GM21825 (cell line): ENCODE data around the gene B4GALNT4.
"Not testable (repeated sequence)": the region's sequence is repeated elsewhere in the genome, so short reads cannot be mapped to it uniquely, and the experiment has no call there.

Experiments
- ATAC-seq: cut with Tn5 transposase; IDR thresholded peaks from one replicate; pipeline ENCODE4 v1.9.1; 2021; ENCODE audit warnings: mild to moderate bottlenecking, moderate library complexity; ENCODE audit not compliant: unreplicated experiment

The B4GALNT4 gene, protein sequence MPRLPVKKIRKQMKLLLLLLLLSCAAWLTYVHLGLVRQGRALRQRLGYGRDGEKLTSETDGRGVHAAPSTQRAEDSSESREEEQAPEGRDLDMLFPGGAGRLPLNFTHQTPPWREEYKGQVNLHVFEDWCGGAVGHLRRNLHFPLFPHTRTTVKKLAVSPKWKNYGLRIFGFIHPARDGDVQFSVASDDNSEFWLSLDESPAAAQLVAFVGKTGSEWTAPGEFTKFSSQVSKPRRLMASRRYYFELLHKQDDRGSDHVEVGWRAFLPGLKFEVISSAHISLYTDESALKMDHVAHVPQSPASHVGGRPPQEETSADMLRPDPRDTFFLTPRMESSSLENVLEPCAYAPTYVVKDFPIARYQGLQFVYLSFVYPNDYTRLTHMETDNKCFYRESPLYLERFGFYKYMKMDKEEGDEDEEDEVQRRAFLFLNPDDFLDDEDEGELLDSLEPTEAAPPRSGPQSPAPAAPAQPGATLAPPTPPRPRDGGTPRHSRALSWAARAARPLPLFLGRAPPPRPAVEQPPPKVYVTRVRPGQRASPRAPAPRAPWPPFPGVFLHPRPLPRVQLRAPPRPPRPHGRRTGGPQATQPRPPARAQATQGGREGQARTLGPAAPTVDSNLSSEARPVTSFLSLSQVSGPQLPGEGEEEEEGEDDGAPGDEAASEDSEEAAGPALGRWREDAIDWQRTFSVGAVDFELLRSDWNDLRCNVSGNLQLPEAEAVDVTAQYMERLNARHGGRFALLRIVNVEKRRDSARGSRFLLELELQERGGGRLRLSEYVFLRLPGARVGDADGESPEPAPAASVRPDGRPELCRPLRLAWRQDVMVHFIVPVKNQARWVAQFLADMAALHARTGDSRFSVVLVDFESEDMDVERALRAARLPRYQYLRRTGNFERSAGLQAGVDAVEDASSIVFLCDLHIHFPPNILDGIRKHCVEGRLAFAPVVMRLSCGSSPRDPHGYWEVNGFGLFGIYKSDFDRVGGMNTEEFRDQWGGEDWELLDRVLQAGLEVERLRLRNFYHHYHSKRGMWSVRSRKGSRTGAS

DNA sequence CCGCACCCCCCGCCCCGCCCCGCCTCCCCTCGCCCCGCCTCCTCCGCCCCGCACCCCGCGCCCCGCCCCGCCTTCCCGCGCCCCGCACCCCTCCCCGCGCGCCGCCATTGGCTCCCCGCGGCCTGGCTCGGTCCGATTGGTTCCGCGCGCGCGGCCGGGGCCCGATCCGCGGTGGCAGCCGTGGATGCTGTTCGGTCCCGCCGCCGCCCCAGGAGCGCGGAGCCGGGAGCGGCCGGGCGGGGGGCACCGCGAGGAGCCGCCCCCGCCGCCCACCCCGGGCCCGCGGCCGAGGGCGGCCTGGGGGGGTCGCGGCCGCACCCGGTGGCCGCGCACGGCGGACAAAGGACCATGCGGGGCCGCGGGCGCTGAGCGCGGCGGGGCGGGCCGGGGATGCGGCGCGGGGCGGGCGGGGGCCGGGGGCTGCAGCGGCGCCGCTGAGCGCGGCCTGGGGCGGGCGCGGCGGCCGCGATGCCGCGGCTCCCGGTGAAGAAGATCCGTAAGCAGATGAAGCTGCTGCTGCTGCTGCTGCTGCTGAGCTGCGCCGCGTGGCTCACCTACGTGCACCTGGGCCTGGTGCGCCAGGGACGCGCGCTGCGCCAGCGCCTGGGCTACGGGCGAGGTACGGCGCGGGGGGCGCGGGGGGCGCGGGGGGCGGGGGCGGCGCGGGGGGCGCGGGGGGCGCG, at the start of gene B4GALNT4:
TSS of gene B4GALNT4 (plus strand) at position 164 of the 683 bp plus-strand sequence. CDS start at position 469, 305 bp downstream.
- ATAC-seq, result no peak

- ATAC-seq, result not testable (repeated sequence)
Measured at GRCh38 chr11:319888-320273, 49.4 kb upstream of the B4GALNT4 start.

- ATAC-seq, result no peak
Measured at GRCh38 chr11:324156-324555, 45.1 kb upstream of the B4GALNT4 start.

GRCh38 chr11:324593-325517, 44.4 kb upstream of the B4GALNT4 start:
- not testable (repeated sequence) for ATAC-seq

DNA sequence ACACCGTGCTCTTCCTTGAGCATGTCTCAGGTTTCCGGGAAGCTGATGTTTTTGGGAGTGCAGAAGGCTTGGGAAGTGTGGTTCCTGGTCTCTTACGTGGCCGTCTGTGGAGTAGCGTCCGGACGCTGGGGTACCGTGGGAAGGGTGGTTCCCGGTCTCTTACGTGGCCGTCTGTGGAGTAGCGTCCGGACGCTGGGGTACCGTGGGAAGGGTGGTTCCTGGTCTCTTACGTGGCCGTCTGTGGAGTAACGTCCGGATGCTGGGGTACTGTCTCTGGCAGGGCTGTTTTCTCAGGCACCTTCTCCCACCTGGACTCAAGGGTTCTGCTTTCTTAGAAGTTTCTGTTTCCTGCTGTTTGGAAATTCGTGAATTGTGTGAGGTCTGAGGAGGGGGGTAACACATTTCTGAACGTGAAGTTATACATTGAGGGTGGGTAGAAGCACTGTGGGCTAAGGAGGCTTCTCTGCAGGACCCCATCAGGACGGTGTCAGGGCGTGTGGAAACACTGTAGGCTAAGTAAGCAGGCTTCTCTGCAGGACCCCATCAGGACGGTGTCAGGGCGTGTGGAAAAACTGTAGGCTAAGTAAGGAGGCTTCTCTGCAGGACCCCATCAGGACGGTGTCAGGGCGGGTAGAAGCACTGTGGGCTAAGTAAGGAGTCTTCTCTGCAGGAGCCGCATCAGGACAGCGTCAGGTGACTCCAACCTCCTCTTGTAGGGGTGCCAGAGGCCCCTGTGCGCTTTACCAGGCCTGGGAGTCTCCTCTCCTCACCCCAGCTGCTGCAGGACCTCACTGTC, 43.3 kb upstream of the B4GALNT4 start:
- no peak for ATAC-seq

GRCh38 chr11:326592-326841, 42.8 kb upstream of the B4GALNT4 start:
- ATAC-seq, result no peak

- ATAC-seq, result peak; percentile 68
Measured at GRCh38 chr11:326842-327580, 42.3 kb upstream of the B4GALNT4 start.

GRCh38 chr11:327581-327923, 41.7 kb upstream of the B4GALNT4 start:
- ATAC-seq, result no peak

- ATAC-seq, result no peak
Measured at GRCh38 chr11:328012-328411, 41.3 kb upstream of the B4GALNT4 start.

GRCh38 chr11:328516-329100, 40.7 kb upstream of the B4GALNT4 start:
- ATAC-seq, result not testable (repeated sequence)

DNA sequence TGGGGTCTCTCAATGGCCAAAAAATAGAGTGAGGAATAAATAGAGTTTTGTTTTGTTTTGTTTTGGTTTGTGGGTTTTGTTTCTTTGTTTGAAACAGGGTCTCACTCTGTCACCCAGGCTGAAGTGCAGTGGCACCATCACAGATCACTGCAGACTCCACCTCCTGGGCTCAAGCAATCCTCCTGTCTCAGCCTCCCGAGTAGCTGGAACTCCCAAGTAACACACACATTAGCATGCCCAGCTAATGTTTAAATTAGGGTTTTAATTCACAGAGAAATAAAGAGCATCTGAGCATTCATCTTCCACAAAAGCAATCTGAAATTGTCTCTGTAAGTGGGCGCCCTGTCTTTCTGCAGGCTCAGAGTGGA, 39.4 kb upstream of the B4GALNT4 start:
- no peak for ATAC-seq

DNA sequence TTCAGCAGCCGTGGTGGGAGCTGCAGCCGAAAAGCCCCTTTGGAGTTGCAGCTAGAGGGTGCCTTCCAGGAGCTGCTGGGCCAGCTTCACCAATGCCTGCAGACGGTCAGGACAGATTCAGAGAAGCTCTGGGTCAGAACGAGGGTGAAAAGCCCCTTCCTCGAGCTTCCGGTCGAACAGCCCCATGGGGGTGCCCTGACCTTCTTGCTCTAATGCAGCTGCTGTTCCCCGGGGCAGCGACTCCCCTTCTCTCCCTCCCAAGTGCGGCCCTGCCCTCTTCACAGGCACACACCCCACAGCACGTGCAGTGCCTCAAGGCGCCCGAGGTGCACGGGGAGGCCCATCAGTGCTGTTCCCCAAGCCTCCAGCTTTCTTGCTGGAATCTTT, 39.0 kb upstream of the B4GALNT4 start:
- no peak for ATAC-seq

DNA sequence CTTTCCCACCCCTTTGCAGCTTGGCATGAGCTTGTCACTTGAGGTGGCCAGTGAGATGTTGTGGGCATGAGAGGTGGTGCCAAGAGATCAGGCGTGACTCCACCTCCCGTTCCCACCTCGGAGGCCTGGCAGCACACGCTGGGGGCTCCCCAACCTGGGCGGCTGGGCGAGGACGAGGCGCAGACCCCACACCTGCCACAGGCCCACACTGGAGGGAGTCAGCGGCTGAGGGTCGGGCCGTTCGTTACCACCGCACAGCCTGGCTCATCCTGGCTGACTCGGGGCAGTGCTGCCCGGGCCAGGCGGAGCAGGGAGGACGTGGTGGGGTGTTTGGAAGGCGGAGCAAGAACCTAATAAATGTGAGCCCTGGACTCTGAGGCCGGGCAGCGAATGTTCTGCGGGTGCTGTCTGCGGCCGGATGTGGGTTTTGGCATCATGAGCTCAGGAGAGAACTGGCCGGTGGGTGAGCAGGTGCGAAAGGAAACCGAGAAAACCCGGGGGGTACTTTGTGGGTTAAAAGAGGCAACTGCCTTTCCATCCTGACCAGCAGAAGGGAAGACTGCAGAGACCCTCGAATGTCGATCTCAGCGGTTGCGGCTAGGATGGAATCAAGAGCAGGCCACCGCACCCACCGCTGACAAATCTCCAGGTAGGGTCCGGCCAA, 38.5 kb upstream of the B4GALNT4 start:
- no peak for ATAC-seq

DNA sequence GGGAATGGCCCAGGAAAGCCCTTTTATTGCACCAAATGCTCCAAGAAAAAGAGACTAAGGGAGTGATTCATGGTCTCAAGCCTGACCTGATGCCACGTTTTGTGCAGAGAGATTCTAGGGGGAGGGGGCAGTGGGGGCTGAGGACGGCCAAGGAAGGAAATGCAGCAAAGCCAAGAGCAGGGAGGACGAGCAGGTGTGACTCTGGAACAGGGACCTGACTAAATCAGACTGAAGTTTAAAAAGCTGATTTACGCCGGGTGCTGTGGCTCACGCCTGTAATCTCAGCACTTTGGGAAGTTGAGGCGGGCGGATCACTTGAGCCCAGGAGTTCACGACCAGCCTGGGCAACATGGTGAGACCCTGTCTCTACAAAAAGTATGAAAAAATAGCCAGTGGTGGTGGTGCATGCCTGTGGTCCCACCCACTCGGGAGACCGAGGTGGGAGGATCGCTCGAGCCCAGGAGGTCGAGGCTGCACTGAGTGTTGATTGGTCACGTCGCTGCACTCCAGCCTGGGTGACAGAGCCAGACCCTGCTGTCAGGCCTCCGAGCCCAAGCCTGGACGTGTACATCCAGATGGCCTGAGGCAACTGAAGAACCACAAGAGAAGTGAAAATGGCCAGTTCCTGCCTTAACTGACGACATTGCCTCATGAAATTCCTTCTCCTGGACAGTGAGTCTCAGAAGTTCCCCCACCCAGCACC, 37.8 kb upstream of the B4GALNT4 start:
- ATAC-seq, result no peak

- no peak for ATAC-seq
Measured at GRCh38 chr11:332651-333480, 36.4 kb upstream of the B4GALNT4 start.

DNA sequence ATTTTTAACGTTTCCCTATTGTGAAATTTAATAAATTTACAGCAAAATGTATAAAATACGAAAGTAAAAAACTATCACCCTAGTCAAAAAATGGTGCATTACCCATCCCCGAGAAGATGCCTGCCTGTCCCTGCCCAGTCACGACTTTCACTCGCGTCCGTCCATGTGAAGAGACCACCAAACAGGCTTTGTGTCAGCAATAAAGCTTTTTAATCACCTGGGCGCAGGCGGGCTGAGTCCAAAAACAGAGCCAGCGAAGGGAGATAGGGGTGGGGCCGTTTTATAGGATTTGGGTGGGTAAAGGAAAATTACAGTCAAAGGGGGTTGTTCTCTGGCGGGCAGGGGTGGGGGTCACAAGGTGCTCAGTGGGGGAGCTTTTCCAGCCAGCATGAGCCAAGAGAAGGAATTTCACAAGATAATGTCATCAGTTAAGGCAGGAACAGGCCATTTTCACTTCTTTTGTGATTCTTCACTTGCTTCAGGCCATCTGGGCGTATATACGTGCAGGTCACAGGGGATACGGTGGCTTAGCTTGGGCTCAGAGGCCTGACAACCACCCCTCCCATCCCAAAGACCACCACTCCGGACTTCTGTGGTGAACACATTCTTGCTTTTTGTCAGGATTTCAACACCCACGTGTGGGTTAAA, 35.6 kb upstream of the B4GALNT4 start:
- ATAC-seq, result not testable (repeated sequence)
